ENCODE data around the gene SERPINA1.

DNA sequence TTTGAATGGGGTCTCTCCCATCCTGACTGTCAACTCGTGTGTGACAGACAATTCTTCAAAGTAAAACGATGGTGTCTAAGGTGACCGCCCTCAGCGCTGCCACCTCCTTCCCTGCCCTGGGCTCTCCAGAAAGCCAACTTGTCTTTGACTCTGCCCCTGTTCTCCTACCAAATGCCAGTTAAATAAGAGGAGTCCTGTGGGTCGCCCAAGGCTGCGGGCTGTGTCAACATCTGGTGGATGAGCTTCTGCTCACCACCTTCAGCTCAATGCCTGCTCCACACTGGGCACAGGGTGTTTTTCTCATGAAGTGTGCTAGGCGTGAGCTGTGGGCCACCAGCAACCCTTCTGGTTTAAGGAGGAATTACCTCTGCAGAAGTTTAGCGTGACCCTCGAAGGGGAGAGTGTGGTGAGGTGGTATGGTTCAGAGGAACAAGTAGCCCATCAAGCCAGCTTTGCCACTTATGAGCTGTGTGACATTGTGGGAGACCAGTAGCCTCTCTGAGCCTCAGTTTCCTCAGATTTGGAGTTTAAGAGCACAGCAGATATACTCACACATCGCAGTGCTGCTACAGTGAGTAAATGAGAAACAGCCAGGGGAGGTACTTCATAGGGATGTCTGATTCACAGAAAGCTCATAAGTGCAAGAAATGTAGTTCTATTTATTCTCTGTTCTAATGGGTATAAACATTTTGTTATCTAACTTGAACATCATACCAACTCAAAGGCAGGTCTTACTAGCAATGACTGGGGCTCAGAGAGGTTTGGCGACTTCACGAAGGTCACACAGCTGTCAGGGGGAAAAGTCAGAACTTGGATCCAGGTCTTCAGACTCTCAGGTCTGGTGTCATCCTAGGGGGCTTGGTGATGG is 12.1 kb downstream of the SERPINA1 start:
- TF ChIP-seq, protein P1, sequence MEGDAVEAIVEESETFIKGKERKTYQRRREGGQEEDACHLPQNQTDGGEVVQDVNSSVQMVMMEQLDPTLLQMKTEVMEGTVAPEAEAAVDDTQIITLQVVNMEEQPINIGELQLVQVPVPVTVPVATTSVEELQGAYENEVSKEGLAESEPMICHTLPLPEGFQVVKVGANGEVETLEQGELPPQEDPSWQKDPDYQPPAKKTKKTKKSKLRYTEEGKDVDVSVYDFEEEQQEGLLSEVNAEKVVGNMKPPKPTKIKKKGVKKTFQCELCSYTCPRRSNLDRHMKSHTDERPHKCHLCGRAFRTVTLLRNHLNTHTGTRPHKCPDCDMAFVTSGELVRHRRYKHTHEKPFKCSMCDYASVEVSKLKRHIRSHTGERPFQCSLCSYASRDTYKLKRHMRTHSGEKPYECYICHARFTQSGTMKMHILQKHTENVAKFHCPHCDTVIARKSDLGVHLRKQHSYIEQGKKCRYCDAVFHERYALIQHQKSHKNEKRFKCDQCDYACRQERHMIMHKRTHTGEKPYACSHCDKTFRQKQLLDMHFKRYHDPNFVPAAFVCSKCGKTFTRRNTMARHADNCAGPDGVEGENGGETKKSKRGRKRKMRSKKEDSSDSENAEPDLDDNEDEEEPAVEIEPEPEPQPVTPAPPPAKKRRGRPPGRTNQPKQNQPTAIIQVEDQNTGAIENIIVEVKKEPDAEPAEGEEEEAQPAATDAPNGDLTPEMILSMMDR (conservative IDR thresholded peaks at IDR 0.05 in 1 of 2, IDR thresholded peaks at IDR 0.05 in 1 of 2; ENCODE audit: low read depth in 1 of 2, low read length in 2 of 2): no peak
- no peak for TF ChIP-seq EZH2 (IDR thresholded peaks at IDR 0.05; ENCODE audit: low read length, missing control alignments)
